Activated CD8-positive, alpha-beta T cell treated with anti-CD3 and anti-CD28 coated beads, Interleukin-2, amount 10 ng/mL, durations not matched to agents 7 days and 5 days (primary cell): ENCODE measurements around the gene TMEM30A. TPM values are rescaled to one million over a fixed set of nuclear protein-coding genes. Genes with fewer than 3 reads are reported as not detected.

ENCODE experiments used
- ATAC-seq: fragments of 150-1000 bp; cut with Tn5 transposase; one replicate; pipeline ENCODE4 v1.10.0; 2021; ENCODE audit warnings: moderate library complexity
- CTCF ChIA-PET: fragments of 350-600 bp; sonication (Branson Sonifier 250); formaldehyde crosslinking; loops from one replicate; lab custom pipeline; 2021; ENCODE audit warnings: antibody characterized with exemption; lab: Charles Lee
- POLR2A ChIA-PET: fragments of 350-600 bp; sonication (Branson Sonifier 250); formaldehyde crosslinking; loops from one replicate; lab custom pipeline; 2021; ENCODE audit warnings: antibody characterized with exemption; lab: Charles Lee
- DNase-seq: peaks from one replicate; pipeline ENCODE4 v3.0.0-alpha.2; 2020
- H3K27ac Mint-ChIP-seq: one replicate; pipeline ENCODE4 v1.8.0; 2021; ENCODE audit warnings: mild to moderate bottlenecking, mixed read lengths
- H3K27me3 Mint-ChIP-seq: one replicate; pipeline ENCODE4 v1.8.0; 2021; ENCODE audit warnings: low read depth, mixed read lengths
- H3K36me3 Mint-ChIP-seq: one replicate; pipeline ENCODE4 v1.8.0; 2021; ENCODE audit warnings: low read depth, mixed read lengths
- H3K4me1 Mint-ChIP-seq: one replicate; pipeline ENCODE4 v1.8.0; 2021; ENCODE audit warnings: low read depth, mixed read lengths
- H3K4me3 Mint-ChIP-seq: one replicate; pipeline ENCODE4 v1.8.0; 2021; ENCODE audit warnings: mild to moderate bottlenecking, mixed read lengths
- H3K9me3 Mint-ChIP-seq: one replicate; pipeline ENCODE4 v1.8.0; 2022; ENCODE audit warnings: mixed read lengths; ENCODE audit not compliant: insufficient read depth
- total RNA-seq, 2 experiments: library from RNA; stranded (reverse); gene quantifications; one replicate each; pipeline ENCODE4 v1.2.3, GENCODE V29; 2021

Gene TMEM30A
- total RNA-seq, 2 experiments from 2014 or later, result 50.2 to 56.4 TPM

- POLR2A ChIA-PET, result no interaction called here
- DNase-seq (no peak), ATAC-seq (no peak)
- no peaks in the 10 kb centered on the region for H3K9me3 Mint-ChIP-seq
- no peaks in the 10 kb centered on the region for H3K27me3 Mint-ChIP-seq
- CTCF ChIA-PET, result interaction anchor here (0.6 kb wide), 1 partner anchor 47 kb away, joined by 3 read pairs; the partner anchor contains the start of gene COX7A2
- H3K36me3 Mint-ChIP-seq, result peaks cover 10% of the 10 kb centered on the region
- no peak overlapping the region for H3K27ac Mint-ChIP-seq
- peaks cover 27% of the 10 kb centered on the region for H3K4me1 Mint-ChIP-seq
- no peak overlapping the region for H3K4me3 Mint-ChIP-seq
Observed at GRCh38 chr6:75290136-75290945, 5.7 kb upstream of the TMEM30A start.

- no peak overlapping the region for H3K4me3 Mint-ChIP-seq
- ATAC-seq (no peak), DNase-seq (no peak)
- peaks cover 10% of the 10 kb centered on the region for H3K36me3 Mint-ChIP-seq
- H3K27me3 Mint-ChIP-seq, result no peaks in the 10 kb centered on the region
- ChIA-PET POLR2A (no interaction called here), CTCF (interaction anchor here (1.8 kb wide), 1 partner anchor 20 kb away, joined by 4 read pairs; no protein-coding TSS in a partner anchor)
- H3K27ac Mint-ChIP-seq, result no peak overlapping the region
- no peaks in the 10 kb centered on the region for H3K9me3 Mint-ChIP-seq
- peaks cover 27% of the 10 kb centered on the region for H3K4me1 Mint-ChIP-seq
Observed at GRCh38 chr6:75288023-75288422, 3.4 kb upstream of the TMEM30A start.

- Mint-ChIP-seq H3K4me3 (peak overlapping the region; percentile 5), H3K27me3 (no peaks in the 10 kb centered on the region), H3K36me3 (peaks cover 10% of the 10 kb centered on the region), H3K9me3 (no peaks in the 10 kb centered on the region), H3K4me1 (peaks cover 31% of the 10 kb centered on the region), H3K27ac (no peak overlapping the region)
- no peak for ATAC-seq
- DNase-seq, result no peak
- POLR2A ChIA-PET, result no interaction called here
- CTCF ChIA-PET, result interaction anchor here (1.8 kb wide), 1 partner anchor 19 kb away, joined by 4 read pairs; no protein-coding TSS in a partner anchor
Observed at GRCh38 chr6:75287424-75287823, 2.8 kb upstream of the TMEM30A start.

GRCh38 chr6:75286955-75287354, 2.4 kb upstream of the TMEM30A start:
- CTCF ChIA-PET, result no interaction called here
- H3K36me3 Mint-ChIP-seq, result peaks cover 10% of the 10 kb centered on the region
- H3K9me3 Mint-ChIP-seq, result no peaks in the 10 kb centered on the region
- no peak overlapping the region for H3K27ac Mint-ChIP-seq
- no peaks in the 10 kb centered on the region for H3K27me3 Mint-ChIP-seq
- POLR2A ChIA-PET, result interaction anchor here (0.6 kb wide), 1 partner anchor 19 kb away, joined by 3 read pairs; no protein-coding TSS in a partner anchor
- DNase-seq, result no peak
- peaks cover 34% of the 10 kb centered on the region for H3K4me1 Mint-ChIP-seq
- H3K4me3 Mint-ChIP-seq, result no peak overlapping the region
- ATAC-seq, result no peak

GRCh38 chr6:75285283-75285639, 669 bp upstream of the TMEM30A start:
- POLR2A ChIA-PET, result interaction anchor here (0.6 to 3.3 kb wide), 7 partner anchors 14 to 1631 kb away, joined by 3 to 50 read pairs (median 4); partner anchors contain the start of genes COX7A2 and SENP6
- Mint-ChIP-seq H3K36me3 (peaks cover 8% of the 10 kb centered on the region), H3K4me3 (no peak overlapping the region), H3K9me3 (no peaks in the 10 kb centered on the region), H3K4me1 (peaks cover 39% of the 10 kb centered on the region), H3K27ac (no peak overlapping the region), H3K27me3 (no peaks in the 10 kb centered on the region)
- no peak for DNase-seq
- CTCF ChIA-PET, result interaction anchor here (0.6 to 11.5 kb wide), 4 partner anchors 12 to 76 kb away, joined by 3 to 101 read pairs (median 6); no protein-coding TSS in a partner anchor
- no peak for ATAC-seq

- H3K4me1 Mint-ChIP-seq, result peaks cover 49% of the 10 kb centered on the region
- no peak overlapping the region for H3K27ac Mint-ChIP-seq
- CTCF ChIA-PET, result interaction anchor here (0.7 to 11.5 kb wide), 5 partner anchors 13 to 263 kb away, joined by 4 to 101 read pairs (median 6); no protein-coding TSS in a partner anchor
- no peaks in the 10 kb centered on the region for H3K9me3 Mint-ChIP-seq
- DNase-seq (peak; percentile 37), ATAC-seq (peak; percentile 7)
- peaks cover 12% of the 10 kb centered on the region for H3K36me3 Mint-ChIP-seq
- no peaks in the 10 kb centered on the region for H3K27me3 Mint-ChIP-seq
- H3K4me3 Mint-ChIP-seq, result no peak overlapping the region
- POLR2A ChIA-PET, result interaction anchor here (0.6 to 3.3 kb wide), 7 partner anchors 13 to 318 kb away, joined by 3 to 50 read pairs (median 4); partner anchors contain the start of genes COX7A2 and SENP6
Observed at GRCh38 chr6:75283907-75284631, 523 bp downstream of the TMEM30A start.

GRCh38 chr6:75282706-75283105, 1.9 kb downstream of the TMEM30A start:
- CTCF ChIA-PET, result interaction anchor here (11.5 kb wide), 1 partner anchor 14 kb away, joined by 101 read pairs; no protein-coding TSS in a partner anchor

GRCh38 chr6:75281653-75282052, 2.9 kb downstream of the TMEM30A start:
- peaks cover 43% of the 10 kb centered on the region for H3K4me1 Mint-ChIP-seq
- H3K36me3 Mint-ChIP-seq, result peaks cover 18% of the 10 kb centered on the region
- DNase-seq, result no peak
- no peak for ATAC-seq
- peak overlapping the region; percentile 55 for H3K4me3 Mint-ChIP-seq
- H3K9me3 Mint-ChIP-seq, result no peaks in the 10 kb centered on the region
- no peak overlapping the region for H3K27ac Mint-ChIP-seq
- H3K27me3 Mint-ChIP-seq, result no peaks in the 10 kb centered on the region
- POLR2A ChIA-PET, result interaction anchor here (0.9 kb wide), 1 partner anchor 39 kb away, joined by 3 read pairs; no protein-coding TSS in a partner anchor
- CTCF ChIA-PET, result interaction anchor here (11.5 kb wide), 1 partner anchor 13 kb away, joined by 101 read pairs; no protein-coding TSS in a partner anchor

More at GRCh38 chr6:75282706-75283105, 1.9 kb downstream of the TMEM30A start:
- no peak for ATAC-seq
- no peak overlapping the region for H3K27ac Mint-ChIP-seq
- no peak overlapping the region for H3K4me3 Mint-ChIP-seq
- POLR2A ChIA-PET, result no interaction called here
- no peak for DNase-seq
- H3K27me3 Mint-ChIP-seq, result no peaks in the 10 kb centered on the region
- no peaks in the 10 kb centered on the region for H3K9me3 Mint-ChIP-seq
- H3K4me1 Mint-ChIP-seq, result peaks cover 50% of the 10 kb centered on the region
- H3K36me3 Mint-ChIP-seq, result peaks cover 18% of the 10 kb centered on the region

GRCh38 chr6:75280131-75280855, 4.3 kb downstream of the TMEM30A start:
- ATAC-seq (no peak), DNase-seq (no peak)
- no peak overlapping the region for H3K27ac Mint-ChIP-seq
- ChIA-PET CTCF (interaction anchor here (1.2 to 11.5 kb wide), 2 partner anchors 12 to 20 kb away, joined by 3 to 101 read pairs; no protein-coding TSS in a partner anchor), POLR2A (no interaction called here)
- peaks cover 41% of the 10 kb centered on the region for H3K4me1 Mint-ChIP-seq
- H3K4me3 Mint-ChIP-seq, result no peak overlapping the region
- H3K27me3 Mint-ChIP-seq, result no peaks in the 10 kb centered on the region
- peaks cover 29% of the 10 kb centered on the region for H3K36me3 Mint-ChIP-seq
- no peaks in the 10 kb centered on the region for H3K9me3 Mint-ChIP-seq

GRCh38 chr6:75279418-75279817, 5.2 kb downstream of the TMEM30A start:
- no peaks in the 10 kb centered on the region for H3K27me3 Mint-ChIP-seq
- no peaks in the 10 kb centered on the region for H3K9me3 Mint-ChIP-seq
- no peak overlapping the region for H3K27ac Mint-ChIP-seq
- peaks cover 45% of the 10 kb centered on the region for H3K4me1 Mint-ChIP-seq
- ChIA-PET CTCF (interaction anchor here (1.2 to 11.5 kb wide), 3 partner anchors 11 to 36 kb away, joined by 3 to 101 read pairs (median 3); partner anchors contain the start of gene COX7A2), POLR2A (no interaction called here)
- no peak for DNase-seq
- H3K4me3 Mint-ChIP-seq, result no peak overlapping the region
- no peak for ATAC-seq
- peaks cover 35% of the 10 kb centered on the region for H3K36me3 Mint-ChIP-seq
